Tibial nerve (tissue), 4 donors: ENCODE measurements around the gene ZNFX1.

Source experiments
- CTCF ChIP-seq, 5 experiments: fragments of 200-600 bp in 3 of 5; fragments of 450-650 bp in 2 of 5; sonication (generic) in 3 of 5; IDR thresholded peaks; one replicate each; pipeline ENCODE4 v1.5.1; 2016 to 2019; ENCODE audit warnings: antibody characterized with exemption in 5 of 5, mild to moderate bottlenecking in 3 of 5, moderate library complexity in 2 of 5
- EP300 ChIP-seq, 2 donors: sonication (generic); formaldehyde crosslinking; IDR thresholded peaks; one replicate each; pipeline ENCODE4 v1.6.1; 2017; ENCODE audit warnings: antibody characterized with exemption in 2 of 2, mild to moderate bottlenecking in 1 of 2
- POLR2A ChIP-seq, 2 donors: fragments of 450-650 bp; IDR thresholded peaks; one replicate each; pipeline ENCODE4 v1.6.1; 2017; ENCODE audit warnings: antibody characterized with exemption in 2 of 2, mild to moderate bottlenecking in 2 of 2, moderate library complexity in 2 of 2

GRCh38 chr20:49247169-49247723 lies 30.6 kb downstream of the ZNFX1 start:
- TF ChIP-seq EP300 (IDR thresholded peaks at IDR 0.05): no peak
- TF ChIP-seq POLR2A (IDR thresholded peaks at IDR 0.05): no peak
- TF ChIP-seq CTCF (IDR thresholded peaks at IDR 0.05): no peak
